GM13977 (cell line): ENCODE data around the gene UROC1.

Experiments used
- DNase-seq: peaks from one replicate; pipeline ENCODE4 v3.0.0; 2012; ENCODE audit warnings: low spot score
- CTCF ChIP-seq: IDR thresholded peaks from 2 replicates; pipeline ENCODE4 v1.5.1; 2012; ENCODE audit warnings: mild to moderate bottlenecking, control low read depth; ENCODE audit not compliant: insufficient read depth; ENCODE audit errors: extremely low read depth, missing control alignments
- in situ Hi-C: fragments of 300-500 bp; cut with MboI; formaldehyde crosslinking; loops from one replicate; pipeline ENCODE4 v1.12.0; 2022; ENCODE audit warnings: low sequenced_read_pairs, low pct_unique_long_range_greater_than_20kb, mixed read lengths, inconsistent platforms; ENCODE audit not compliant: unreplicated experiment

UROC1 gene

GRCh38 chr3:126546013-126546412 is 28.4 kb upstream of the UROC1 start:
- DNase-seq = no peak
- TF ChIP-seq CTCF = no peak
- in situ Hi-C loops = no loop called here

- no peak for TF ChIP-seq CTCF
- in situ Hi-C loops = no loop called here
- DNase-seq = no peak
Measured at GRCh38 chr3:126545544-126545943, 28.0 kb upstream of the UROC1 start.

GRCh38 chr3:126544596-126545281 is 27.2 kb upstream of the UROC1 start:
- in situ Hi-C loops = no loop called here
- TF ChIP-seq CTCF = no peak

GRCh38 chr3:126543457-126544061 is 26.0 kb upstream of the UROC1 start:
- no peak for TF ChIP-seq CTCF
- in situ Hi-C loops = no loop called here
- DNase-seq = no peak

More at GRCh38 chr3:126544596-126545281, 27.2 kb upstream of the UROC1 start:
- no peak for DNase-seq

GRCh38 chr3:126542340-126543241 is 25.0 kb upstream of the UROC1 start:
- DNase-seq = no peak
- TF ChIP-seq CTCF = no peak
- in situ Hi-C loops = no loop called here

GRCh38 chr3:126541628-126542339 is 24.2 kb upstream of the UROC1 start:
- in situ Hi-C loops = no loop called here
- no peak for DNase-seq
- no peak for TF ChIP-seq CTCF
